HEK293 (cell line): ENCODE measurements around the gene RAB11FIP5.

Source experiments
- ZNF174 ChIP-seq: fragments of 450-650 bp; formaldehyde crosslinking; IDR thresholded peaks from 2 replicates; pipeline ENCODE4 v1.5.0; 2017; ENCODE audit warnings: missing biosample characterization, mild to moderate bottlenecking, missing genetic modification characterization
- ZNF670 ChIP-seq: fragments of 450-650 bp; formaldehyde crosslinking; IDR thresholded peaks from 2 replicates; pipeline ENCODE4 v1.5.1; 2016; ENCODE audit warnings: missing biosample characterization, missing genetic modification characterization, low read depth

- no peak for TF ChIP-seq ZNF670
- TF ChIP-seq ZNF174, result no peak
Measured at GRCh38 chr2:73059106-73059505, 53.6 kb downstream of the RAB11FIP5 start.
